Hepatocyte (in vitro differentiated cells): ENCODE results near the gene GTPBP8. TPM values are rescaled to one million over a fixed set of nuclear protein-coding genes. Genes with fewer than 3 reads are reported as not detected.

ENCODE experiments used
- DNase-seq: peaks from one replicate; pipeline ENCODE4 v3.0.0-alpha.2; 2016; ENCODE audit warnings: low spot score
- H2AFZ ChIP-seq: fragments of 200-600 bp; sonication (generic); 2 replicates; pipeline ENCODE4 v1.6.0; 2016; ENCODE audit warnings: antibody characterized with exemption, mild to moderate bottlenecking
- H3K27ac ChIP-seq: fragments of 200-600 bp; sonication (generic); 2 replicates; pipeline ENCODE4 v1.5.1; 2016; ENCODE audit warnings: mild to moderate bottlenecking
- H3K27me3 ChIP-seq: fragments of 200-600 bp; sonication (generic); 2 replicates; pipeline ENCODE4 v1.6.1; 2016
- H3K36me3 ChIP-seq: fragments of 200-600 bp; sonication (generic); replicated peaks from 2 replicates; pipeline ENCODE4 v1.5.1; 2016; ENCODE audit warnings: low read depth; ENCODE audit not compliant: insufficient read depth
- H3K4me1 ChIP-seq: fragments of 200-600 bp; sonication (generic); 2 replicates; pipeline ENCODE4 v1.5.1; 2016; ENCODE audit warnings: mild to moderate bottlenecking, moderate library complexity; ENCODE audit not compliant: insufficient read depth
- H3K4me2 ChIP-seq: fragments of 200-600 bp; sonication (generic); 2 replicates; pipeline ENCODE4 v1.6.0; 2016
- H3K4me3 ChIP-seq: fragments of 200-600 bp; sonication (generic); 2 replicates; pipeline ENCODE4 v1.5.1; 2016; ENCODE audit warnings: mild to moderate bottlenecking
- H3K79me2 ChIP-seq: fragments of 200-600 bp; sonication (generic); 2 replicates; pipeline ENCODE4 v1.6.0; 2017; ENCODE audit warnings: mild to moderate bottlenecking
- H3K9me2 ChIP-seq: fragments of 200-600 bp; sonication (generic); replicated peaks from 2 replicates; pipeline ENCODE4 v1.6.0; 2017; ENCODE audit warnings: mild to moderate bottlenecking; ENCODE audit not compliant: insufficient read depth
- H3K9me3 ChIP-seq: fragments of 200-600 bp; sonication (generic); 2 replicates; pipeline ENCODE4 v1.5.1; 2016; ENCODE audit warnings: low read depth, mild to moderate bottlenecking
- H4K20me1 ChIP-seq: fragments of 200-600 bp; sonication (generic); 2 replicates; pipeline ENCODE4 v1.6.0; 2016; ENCODE audit warnings: mild to moderate bottlenecking; ENCODE audit not compliant: insufficient read depth, poor library complexity, severe bottlenecking
- CTCF ChIP-seq: fragments of 200-600 bp; sonication (generic); IDR thresholded peaks from 2 replicates; pipeline ENCODE4 v1.5.1; 2016; ENCODE audit warnings: antibody characterized with exemption, mild to moderate bottlenecking; ENCODE audit not compliant: poor library complexity
- EZH2 ChIP-seq: fragments of 200-600 bp; sonication (generic); IDR thresholded peaks from 2 replicates; pipeline ENCODE4 v1.6.1; 2016; ENCODE audit warnings: antibody characterized with exemption, mild to moderate bottlenecking, borderline replicate concordance
- EZH2phosphoT487 ChIP-seq: fragments of 200-600 bp; sonication (generic); IDR thresholded peaks from one replicate; pipeline ENCODE4 v1.6.1; 2018; ENCODE audit warnings: antibody characterized with exemption, mild to moderate bottlenecking, low read depth, moderate library complexity; ENCODE audit not compliant: unreplicated experiment, severe bottlenecking
- WGBS: methylation state at CpG from one replicate; pipeline ENCODE4 v1.1.6; 2016; ENCODE audit warnings: low lambda C conversion rate; ENCODE audit errors: missing lambda C conversion rate; 5-methylcytosine and 5-hydroxymethylcytosine counted together
- polyA plus RNA-seq: library from polyadenylated mRNA; unstranded; fragments of >200 nt; fragmentation: Nextera tagmentation; extraction: Ambion mirVana; gene quantifications from 2 replicates; pipeline ENCODE4 v1.2.1, GENCODE V29; 2016
- total RNA-seq: library from RNA; depleted of rRNA; stranded (reverse); fragments of >200 nt; gene quantifications from 2 replicates; pipeline ENCODE4 v1.2.3, GENCODE V29; 2014

Gene GTPBP8
- total and polyA plus RNA-seq, 2 experiments from 2014 or later: 11.8 to 19.1 TPM

DNA sequence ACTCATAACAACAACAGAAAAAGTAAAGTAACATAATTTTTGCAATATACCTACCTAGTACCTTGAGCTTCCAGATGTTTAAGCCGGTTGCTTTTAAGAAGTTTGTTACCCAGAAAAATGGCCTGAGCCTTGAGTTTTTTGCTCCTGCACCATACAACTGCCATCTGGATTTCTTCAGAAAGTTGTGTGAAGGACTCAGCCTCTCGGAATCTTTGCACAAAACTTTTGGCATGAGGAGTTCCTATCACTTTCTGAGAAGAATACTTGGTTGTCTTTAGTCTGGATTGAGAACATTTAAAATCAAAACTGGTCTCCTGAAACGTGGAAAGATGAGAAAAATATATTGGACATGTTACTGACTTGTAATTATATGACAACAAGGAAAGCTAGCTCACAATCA, 17.3 kb downstream of the GTPBP8 start:
- H3K9me3 ChIP-seq: no peaks in the 10 kb centered on the region
- H3K36me3 ChIP-seq: no peaks in the 10 kb centered on the region
- no peak overlapping the region for H2AFZ ChIP-seq
- H3K4me1 ChIP-seq: no peaks in the 10 kb centered on the region
- H3K27me3 ChIP-seq: no peaks in the 10 kb centered on the region
- H3K4me2 ChIP-seq: no peak overlapping the region
- 86% methylated on average over 3 of the region's 3 CpGs for WGBS
- no peaks in the 10 kb centered on the region for H3K9me2 ChIP-seq
- no peak for DNase-seq
- no peak overlapping the region for H3K4me3 ChIP-seq
- H4K20me1 ChIP-seq: peaks cover 17% of the 10 kb centered on the region
- peaks cover 34% of the 10 kb centered on the region for H3K79me2 ChIP-seq
- TF ChIP-seq EZH2phosphoT487 (no peak), EZH2 (no peak), CTCF (no peak)
- no peak overlapping the region for H3K27ac ChIP-seq

DNA sequence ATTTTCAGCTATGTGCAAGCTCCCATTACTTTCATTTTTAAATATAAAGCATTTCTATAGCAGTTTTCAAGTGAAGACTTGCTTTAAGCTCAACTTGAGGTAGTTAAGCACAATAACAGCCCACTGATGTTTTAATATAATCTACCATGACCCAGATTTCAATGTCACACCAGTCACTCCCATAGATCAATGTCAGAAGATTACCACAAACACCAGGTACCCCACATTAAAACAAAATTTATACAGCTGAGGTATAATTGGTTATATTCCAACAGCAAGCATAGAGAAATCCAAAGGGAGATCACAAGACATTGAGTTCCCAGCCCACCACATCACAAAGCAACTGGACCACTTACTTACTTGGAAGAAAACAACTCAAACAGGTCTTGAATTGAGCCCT, 22.8 kb downstream of the GTPBP8 start:
- Histone ChIP-seq H3K9me2 (no peaks in the 10 kb centered on the region), H3K27me3 (no peaks in the 10 kb centered on the region), H3K4me1 (peaks cover 11% of the 10 kb centered on the region), H3K27ac (no peak overlapping the region), H4K20me1 (peaks cover 17% of the 10 kb centered on the region), H3K4me2 (no peak overlapping the region), H3K79me2 (peaks cover 79% of the 10 kb centered on the region), H3K4me3 (no peak overlapping the region), H3K9me3 (no peaks in the 10 kb centered on the region), H2AFZ (no peak overlapping the region), H3K36me3 (no peaks in the 10 kb centered on the region)
- no peak for TF ChIP-seq EZH2phosphoT487
- no peak for TF ChIP-seq CTCF
- TF ChIP-seq EZH2: no peak
- no peak for DNase-seq

DNA sequence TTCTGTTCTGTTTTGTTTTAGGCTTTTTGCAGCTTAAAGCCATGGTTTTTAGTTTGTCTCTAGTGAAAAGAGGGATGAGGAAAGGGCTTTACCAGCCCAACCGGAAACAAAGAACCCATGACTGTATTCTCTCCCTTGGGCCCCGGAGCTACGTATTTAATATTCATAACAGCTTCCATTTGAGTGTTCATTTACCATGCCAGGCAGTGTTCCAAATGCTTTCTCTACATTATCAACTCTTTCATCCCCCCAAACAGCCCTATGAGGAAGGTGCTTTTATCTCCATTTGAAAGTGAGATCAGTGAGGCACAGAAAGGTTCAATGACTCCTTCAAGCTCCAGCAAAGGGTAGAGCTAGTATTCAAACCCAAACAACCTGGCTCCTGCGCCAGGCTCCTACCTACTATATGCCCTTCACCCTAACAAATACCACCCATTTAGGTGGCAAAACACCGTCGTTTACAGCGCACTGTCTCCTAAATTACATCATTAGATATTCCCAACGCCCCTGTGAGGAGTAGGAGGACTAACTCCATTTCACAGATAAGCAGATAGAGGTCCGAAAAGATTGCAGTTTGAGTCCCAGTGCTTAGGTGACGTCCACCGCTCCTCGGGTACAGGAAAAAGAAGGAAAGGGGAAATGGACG, 27.9 kb downstream of the GTPBP8 start:
- H2AFZ ChIP-seq: peak overlapping the region; percentile 99
- TF ChIP-seq EZH2: no peak
- no peak for TF ChIP-seq CTCF
- TF ChIP-seq EZH2phosphoT487: no peak
- H3K9me3 ChIP-seq: no peaks in the 10 kb centered on the region
- no peaks in the 10 kb centered on the region for H4K20me1 ChIP-seq
- H3K9me2 ChIP-seq: no peaks in the 10 kb centered on the region
- peaks cover 51% of the 10 kb centered on the region for H3K79me2 ChIP-seq
- peaks cover 14% of the 10 kb centered on the region for H3K4me1 ChIP-seq
- peak; percentile 32 for DNase-seq
- H3K4me2 ChIP-seq: peak overlapping the region; percentile 84
- H3K27me3 ChIP-seq: no peaks in the 10 kb centered on the region
- peak overlapping the region; percentile 73 for H3K4me3 ChIP-seq
- no peaks in the 10 kb centered on the region for H3K36me3 ChIP-seq
- 9% methylated on average over 13 of the region's 13 CpGs for WGBS
- peak overlapping the region; percentile 99 for H3K27ac ChIP-seq
